Vagina (tissue), 2 donors: ENCODE data around the gene VENTX.

Experiments
- POLR2A ChIP-seq, 2 donors: fragments of 450-650 bp; IDR thresholded peaks; one replicate each; pipeline ENCODE4 v1.6.1; 2017; ENCODE audit warnings: antibody characterized with exemption in 2 of 2, mild to moderate bottlenecking in 2 of 2, moderate library complexity in 2 of 2
- TF ChIP-seq, protein P1 (sequence below), 3 experiments: fragments of 450-650 bp in 2 of 3; fragments of 200-600 bp in 1 of 3; sonication (generic) in 1 of 3; IDR thresholded peaks; one replicate each; pipeline ENCODE4 v1.5.1; 2017 to 2019; ENCODE audit warnings: antibody characterized with exemption in 3 of 3, mild to moderate bottlenecking in 2 of 3, moderate library complexity in 2 of 3

DNA sequence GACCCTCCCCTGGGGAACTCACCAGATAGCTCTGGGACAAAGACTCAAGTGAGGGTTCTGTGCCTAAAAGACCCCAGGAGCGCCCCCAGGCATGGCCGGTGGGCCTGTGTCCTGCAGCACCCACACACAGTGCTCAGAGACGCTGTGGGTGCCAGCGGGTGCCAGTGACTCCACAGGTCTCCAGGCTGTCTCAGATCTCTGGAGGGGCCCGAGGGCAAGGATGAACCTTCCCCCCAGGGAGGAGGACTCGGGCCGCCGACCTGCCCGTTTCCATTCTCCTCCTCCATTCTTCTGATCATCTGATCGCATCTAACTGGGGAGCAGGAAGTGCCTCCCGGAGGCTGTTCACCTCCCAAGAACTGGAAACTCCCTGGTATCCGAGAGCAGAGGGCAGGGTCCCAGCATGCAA, 38.0 kb downstream of the VENTX start:
- TF ChIP-seq, protein P1, sequence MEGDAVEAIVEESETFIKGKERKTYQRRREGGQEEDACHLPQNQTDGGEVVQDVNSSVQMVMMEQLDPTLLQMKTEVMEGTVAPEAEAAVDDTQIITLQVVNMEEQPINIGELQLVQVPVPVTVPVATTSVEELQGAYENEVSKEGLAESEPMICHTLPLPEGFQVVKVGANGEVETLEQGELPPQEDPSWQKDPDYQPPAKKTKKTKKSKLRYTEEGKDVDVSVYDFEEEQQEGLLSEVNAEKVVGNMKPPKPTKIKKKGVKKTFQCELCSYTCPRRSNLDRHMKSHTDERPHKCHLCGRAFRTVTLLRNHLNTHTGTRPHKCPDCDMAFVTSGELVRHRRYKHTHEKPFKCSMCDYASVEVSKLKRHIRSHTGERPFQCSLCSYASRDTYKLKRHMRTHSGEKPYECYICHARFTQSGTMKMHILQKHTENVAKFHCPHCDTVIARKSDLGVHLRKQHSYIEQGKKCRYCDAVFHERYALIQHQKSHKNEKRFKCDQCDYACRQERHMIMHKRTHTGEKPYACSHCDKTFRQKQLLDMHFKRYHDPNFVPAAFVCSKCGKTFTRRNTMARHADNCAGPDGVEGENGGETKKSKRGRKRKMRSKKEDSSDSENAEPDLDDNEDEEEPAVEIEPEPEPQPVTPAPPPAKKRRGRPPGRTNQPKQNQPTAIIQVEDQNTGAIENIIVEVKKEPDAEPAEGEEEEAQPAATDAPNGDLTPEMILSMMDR (IDR thresholded peaks at IDR 0.05) = no peak
- TF ChIP-seq POLR2A (IDR thresholded peaks at IDR 0.05) = no peak
